DND-41 (cell line): ENCODE results near the gene TFDP2.

Experiments
- CTCF ChIP-seq: IDR thresholded peaks from 2 replicates; pipeline ENCODE4 v1.5.1; 2012; ENCODE audit warnings: borderline replicate concordance, low read length, moderate library complexity, mild to moderate bottlenecking; ENCODE audit not compliant: poor library complexity, severe bottlenecking; ENCODE audit errors: extremely low read depth
- EZH2 ChIP-seq: IDR thresholded peaks from 3 replicates; pipeline ENCODE4 v1.6.1; 2012; ENCODE audit warnings: borderline replicate concordance, low read depth, mild to moderate bottlenecking, moderate library complexity, low read length, inconsistent platforms; ENCODE audit not compliant: severe bottlenecking

- TF ChIP-seq CTCF: no peak
- TF ChIP-seq EZH2: no peak
These were observed 199.9 kb downstream of the TFDP2 start for GRCh38 chr3:141949399-141949798.
